Stomach (tissue), 4 donors: ENCODE measurements around the gene FAM53C.

Source experiments
- CTCF ChIP-seq, 7 experiments: fragments of 450-650 bp in 4 of 7; fragments of 200-600 bp in 3 of 7; sonication (generic) in 3 of 7; IDR thresholded peaks; one replicate each; pipeline ENCODE4 v1.5.1; 2016 to 2019; ENCODE audit warnings: antibody characterized with exemption in 7 of 7, control low read depth in 2 of 7, mild to moderate bottlenecking in 1 of 7
- POLR2AphosphoS5 ChIP-seq, 3 donors: sonication (generic); formaldehyde crosslinking; IDR thresholded peaks; one replicate each; pipeline ENCODE4 v1.6.1; 2016; ENCODE audit warnings: antibody characterized with exemption in 3 of 3

GRCh38 chr5:138340008-138340407 lies 1.9 kb downstream of the FAM53C start:
- TF ChIP-seq CTCF (IDR thresholded peaks at IDR 0.05) (no peak), POLR2AphosphoS5 (IDR thresholded peaks at IDR 0.05) (no peak)
